ENCODE measurements around the gene NFIB.

- TF ChIP-seq BHLHE40 (IDR thresholded peaks at IDR 0.05; ENCODE audit: low read depth, low read length) (no peak), CTCF (IDR thresholded peaks at IDR 0.05) (no peak), MAFK (IDR thresholded peaks at IDR 0.05; ENCODE audit: partially characterized antibody) (no peak), RAD21 (conservative IDR thresholded peaks at IDR 0.05 in 1 of 2, IDR thresholded peaks at IDR 0.05 in 1 of 2) (no peak), KDM1A (IDR thresholded peaks at IDR 0.05; ENCODE audit: low read depth) (no peak), RFX5 (IDR thresholded peaks at IDR 0.05) (no peak), EP300 (IDR thresholded peaks at IDR 0.05) (no peak), MAZ (IDR thresholded peaks at IDR 0.05; ENCODE audit: borderline replicate concordance, low read depth, low read length) (no peak)
These were observed 81.8 kb downstream of the NFIB start for GRCh38 chr9:14232111-14232510.

Measured in A549 (cell line).